ENCODE results near the gene MX2. TPM values are rescaled to one million over a fixed set of nuclear protein-coding genes. Genes with fewer than 3 reads are reported as not detected.

Gene MX2
- total and polyA plus RNA-seq, 2 experiments from 2014 or later, result 5.4 to 9.2 TPM

DNA sequence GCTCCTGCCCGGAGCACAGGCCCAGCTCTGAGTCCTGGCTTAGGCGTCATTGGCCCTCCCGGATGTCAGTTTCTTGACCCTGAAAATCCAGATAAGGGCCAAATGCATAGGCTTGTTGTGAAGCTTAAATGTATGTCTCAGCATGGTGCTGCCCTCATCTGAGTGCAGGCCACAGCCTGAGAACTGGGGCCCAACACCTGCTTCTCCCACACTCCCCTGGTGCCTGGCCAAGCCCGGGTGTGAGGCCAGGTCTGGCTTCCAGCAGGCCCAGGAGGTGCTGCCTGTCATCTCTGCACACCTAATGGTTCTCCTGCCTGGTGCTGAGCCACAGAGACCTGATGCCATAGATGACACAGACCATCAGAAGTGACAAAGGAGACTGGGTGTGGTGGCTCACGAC lies 14.0 kb downstream of the MX2 start:
- ATAC-seq (no peak), DNase-seq (ENCODE audit: low spot score) (no peak)
- Histone ChIP-seq H3K27me3 (ENCODE audit: insufficient read depth) (no peaks in the 10 kb centered on the region), H3K36me3 (ENCODE audit: insufficient read depth) (no peaks in the 10 kb centered on the region), H3K9me2 (ENCODE audit: insufficient read depth) (0 out of 2 replicates have a peak, but pooled peaks cover 5% of the 10 kb centered on the region), H3K4me1 (ENCODE audit: insufficient read depth) (0 out of 2 replicates have a peak, but pooled peaks cover 1% of the 10 kb centered on the region), H3K4me2 (no peak overlapping the region), H3K27ac (ENCODE audit: low read depth) (no peak overlapping the region), H3K4me3 (no peak overlapping the region), H4K20me1 (replicated peaks; ENCODE audit: insufficient read depth) (no peaks in the 10 kb centered on the region), H3K79me2 (replicated peaks; ENCODE audit: insufficient read depth) (0 out of 2 replicates have a peak, but pooled peaks cover 5% of the 10 kb centered on the region), H2AFZ (no peak overlapping the region), H3F3A (replicated peaks; ENCODE audit: low read depth) (no peaks in the 10 kb centered on the region)
- H3K27me3 Mint-ChIP-seq (ENCODE audit: insufficient read depth, low read depth, poor library complexity), result peaks cover 3% of the 10 kb centered on the region
- H3K4me3 Mint-ChIP-seq, result no peak overlapping the region
- H3K9me3 Mint-ChIP-seq, result peaks cover 4% of the 10 kb centered on the region
- no peaks in the 10 kb centered on the region; the same call in 1 of the 3 replicates for H3K36me3 Mint-ChIP-seq (ENCODE audit: low read depth)
- H3K27ac Mint-ChIP-seq, result no peak overlapping the region
- peaks cover 5% of the 10 kb centered on the region; the same call in 2 of the 3 replicates for H3K4me1 Mint-ChIP-seq
- TF ChIP-seq CREB1 (CRISPR knock-in tag; IDR thresholded peaks at IDR 0.05; ENCODE audit: low read depth), result no peak

GRCh38 chr21:41377715-41378114 lies 15.9 kb downstream of the MX2 start:
- Histone ChIP-seq H3K4me1 (ENCODE audit: insufficient read depth) (no peaks in the 10 kb centered on the region), H4K20me1 (replicated peaks; ENCODE audit: insufficient read depth) (no peaks in the 10 kb centered on the region), H3F3A (replicated peaks; ENCODE audit: low read depth) (no peaks in the 10 kb centered on the region), H2AFZ (no peak overlapping the region), H3K79me2 (replicated peaks; ENCODE audit: insufficient read depth) (no peaks in the 10 kb centered on the region), H3K9me2 (ENCODE audit: insufficient read depth) (no peaks in the 10 kb centered on the region; the same call in 1 of the 2 replicates), H3K4me2 (no peak overlapping the region), H3K36me3 (ENCODE audit: insufficient read depth) (no peaks in the 10 kb centered on the region), H3K27ac (ENCODE audit: low read depth) (no peak overlapping the region), H3K27me3 (ENCODE audit: insufficient read depth) (no peaks in the 10 kb centered on the region), H3K4me3 (no peak overlapping the region)
- no peak overlapping the region for H3K4me3 Mint-ChIP-seq
- H3K36me3 Mint-ChIP-seq (ENCODE audit: low read depth), result peaks cover 4% of the 10 kb centered on the region
- no peak for TF ChIP-seq NANOG (IDR thresholded peaks at IDR 0.05; ENCODE audit: borderline replicate concordance)
- TF ChIP-seq, protein P1, sequence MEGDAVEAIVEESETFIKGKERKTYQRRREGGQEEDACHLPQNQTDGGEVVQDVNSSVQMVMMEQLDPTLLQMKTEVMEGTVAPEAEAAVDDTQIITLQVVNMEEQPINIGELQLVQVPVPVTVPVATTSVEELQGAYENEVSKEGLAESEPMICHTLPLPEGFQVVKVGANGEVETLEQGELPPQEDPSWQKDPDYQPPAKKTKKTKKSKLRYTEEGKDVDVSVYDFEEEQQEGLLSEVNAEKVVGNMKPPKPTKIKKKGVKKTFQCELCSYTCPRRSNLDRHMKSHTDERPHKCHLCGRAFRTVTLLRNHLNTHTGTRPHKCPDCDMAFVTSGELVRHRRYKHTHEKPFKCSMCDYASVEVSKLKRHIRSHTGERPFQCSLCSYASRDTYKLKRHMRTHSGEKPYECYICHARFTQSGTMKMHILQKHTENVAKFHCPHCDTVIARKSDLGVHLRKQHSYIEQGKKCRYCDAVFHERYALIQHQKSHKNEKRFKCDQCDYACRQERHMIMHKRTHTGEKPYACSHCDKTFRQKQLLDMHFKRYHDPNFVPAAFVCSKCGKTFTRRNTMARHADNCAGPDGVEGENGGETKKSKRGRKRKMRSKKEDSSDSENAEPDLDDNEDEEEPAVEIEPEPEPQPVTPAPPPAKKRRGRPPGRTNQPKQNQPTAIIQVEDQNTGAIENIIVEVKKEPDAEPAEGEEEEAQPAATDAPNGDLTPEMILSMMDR (conservative IDR thresholded peaks at IDR 0.05; ENCODE audit: low read depth in 2 of 2), result 0 out of 4 replicates have a peak, but pooled peaks of 1 of the 2 experiments have one; percentile 4
- H3K9me3 Mint-ChIP-seq, result peaks cover 13% of the 10 kb centered on the region
- ATAC-seq, result peak; percentile 61
- no peak overlapping the region for H3K27ac Mint-ChIP-seq
- peak; percentile 21 for DNase-seq (ENCODE audit: low spot score)
- H3K27me3 Mint-ChIP-seq (ENCODE audit: insufficient read depth, low read depth, poor library complexity), result peaks cover 6% of the 10 kb centered on the region
- H3K4me1 Mint-ChIP-seq, result peaks cover 5% of the 10 kb centered on the region; the same call in 2 of the 3 replicates

- H3K27ac Mint-ChIP-seq, result no peak overlapping the region
- Histone ChIP-seq H3K4me2 (no peak overlapping the region), H3K4me3 (no peak overlapping the region), H3K9me2 (ENCODE audit: insufficient read depth) (no peaks in the 10 kb centered on the region; the same call in 1 of the 2 replicates), H3K36me3 (ENCODE audit: insufficient read depth) (no peaks in the 10 kb centered on the region), H3K79me2 (replicated peaks; ENCODE audit: insufficient read depth) (no peaks in the 10 kb centered on the region), H4K20me1 (replicated peaks; ENCODE audit: insufficient read depth) (no peaks in the 10 kb centered on the region), H3K4me1 (ENCODE audit: insufficient read depth) (no peaks in the 10 kb centered on the region), H3F3A (replicated peaks; ENCODE audit: low read depth) (no peaks in the 10 kb centered on the region), H3K27me3 (ENCODE audit: insufficient read depth) (no peaks in the 10 kb centered on the region), H3K27ac (ENCODE audit: low read depth) (no peak overlapping the region), H2AFZ (no peak overlapping the region)
- peaks cover 5% of the 10 kb centered on the region; the same call in 2 of the 3 replicates for H3K4me1 Mint-ChIP-seq
- H3K4me3 Mint-ChIP-seq, result no peak overlapping the region
- ATAC-seq (peak; percentile 54), DNase-seq (ENCODE audit: low spot score) (no peak)
- H3K9me3 Mint-ChIP-seq, result peaks cover 16% of the 10 kb centered on the region
- H3K27me3 Mint-ChIP-seq (ENCODE audit: insufficient read depth, low read depth, poor library complexity), result peaks cover 6% of the 10 kb centered on the region
- TF ChIP-seq, protein P2, sequence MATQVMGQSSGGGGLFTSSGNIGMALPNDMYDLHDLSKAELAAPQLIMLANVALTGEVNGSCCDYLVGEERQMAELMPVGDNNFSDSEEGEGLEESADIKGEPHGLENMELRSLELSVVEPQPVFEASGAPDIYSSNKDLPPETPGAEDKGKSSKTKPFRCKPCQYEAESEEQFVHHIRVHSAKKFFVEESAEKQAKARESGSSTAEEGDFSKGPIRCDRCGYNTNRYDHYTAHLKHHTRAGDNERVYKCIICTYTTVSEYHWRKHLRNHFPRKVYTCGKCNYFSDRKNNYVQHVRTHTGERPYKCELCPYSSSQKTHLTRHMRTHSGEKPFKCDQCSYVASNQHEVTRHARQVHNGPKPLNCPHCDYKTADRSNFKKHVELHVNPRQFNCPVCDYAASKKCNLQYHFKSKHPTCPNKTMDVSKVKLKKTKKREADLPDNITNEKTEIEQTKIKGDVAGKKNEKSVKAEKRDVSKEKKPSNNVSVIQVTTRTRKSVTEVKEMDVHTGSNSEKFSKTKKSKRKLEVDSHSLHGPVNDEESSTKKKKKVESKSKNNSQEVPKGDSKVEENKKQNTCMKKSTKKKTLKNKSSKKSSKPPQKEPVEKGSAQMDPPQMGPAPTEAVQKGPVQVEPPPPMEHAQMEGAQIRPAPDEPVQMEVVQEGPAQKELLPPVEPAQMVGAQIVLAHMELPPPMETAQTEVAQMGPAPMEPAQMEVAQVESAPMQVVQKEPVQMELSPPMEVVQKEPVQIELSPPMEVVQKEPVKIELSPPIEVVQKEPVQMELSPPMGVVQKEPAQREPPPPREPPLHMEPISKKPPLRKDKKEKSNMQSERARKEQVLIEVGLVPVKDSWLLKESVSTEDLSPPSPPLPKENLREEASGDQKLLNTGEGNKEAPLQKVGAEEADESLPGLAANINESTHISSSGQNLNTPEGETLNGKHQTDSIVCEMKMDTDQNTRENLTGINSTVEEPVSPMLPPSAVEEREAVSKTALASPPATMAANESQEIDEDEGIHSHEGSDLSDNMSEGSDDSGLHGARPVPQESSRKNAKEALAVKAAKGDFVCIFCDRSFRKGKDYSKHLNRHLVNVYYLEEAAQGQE (IDR thresholded peaks at IDR 0.05; ENCODE audit: unreplicated experiment), result no peak
- TF ChIP-seq NANOG (IDR thresholded peaks at IDR 0.05; ENCODE audit: borderline replicate concordance), result no peak
- no peak for TF ChIP-seq CREB1 (CRISPR knock-in tag; IDR thresholded peaks at IDR 0.05; ENCODE audit: low read depth)
- no peak for TF ChIP-seq JUNB (IDR thresholded peaks at IDR 0.05; ENCODE audit: unreplicated experiment)
- TF ChIP-seq, protein P1 (conservative IDR thresholded peaks at IDR 0.05; ENCODE audit: low read depth in 2 of 2), result peak; percentile 18 to 37; a peak in 2 of 4 replicates
- no peak for TF ChIP-seq ZNF331 (CRISPR knock-in tag; IDR thresholded peaks at IDR 0.05; ENCODE audit: low read depth)
- TF ChIP-seq, protein P3, sequence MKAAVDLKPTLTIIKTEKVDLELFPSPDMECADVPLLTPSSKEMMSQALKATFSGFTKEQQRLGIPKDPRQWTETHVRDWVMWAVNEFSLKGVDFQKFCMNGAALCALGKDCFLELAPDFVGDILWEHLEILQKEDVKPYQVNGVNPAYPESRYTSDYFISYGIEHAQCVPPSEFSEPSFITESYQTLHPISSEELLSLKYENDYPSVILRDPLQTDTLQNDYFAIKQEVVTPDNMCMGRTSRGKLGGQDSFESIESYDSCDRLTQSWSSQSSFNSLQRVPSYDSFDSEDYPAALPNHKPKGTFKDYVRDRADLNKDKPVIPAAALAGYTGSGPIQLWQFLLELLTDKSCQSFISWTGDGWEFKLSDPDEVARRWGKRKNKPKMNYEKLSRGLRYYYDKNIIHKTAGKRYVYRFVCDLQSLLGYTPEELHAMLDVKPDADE (IDR thresholded peaks at IDR 0.05), result no peak
- H3K36me3 Mint-ChIP-seq (ENCODE audit: low read depth), result peaks cover 5% of the 10 kb centered on the region
These were observed 17.0 kb downstream of the MX2 start for GRCh38 chr21:41378849-41379248.
